CD4-positive, CD25-positive, alpha-beta regulatory T cell (primary cell): ENCODE results near the gene PGAP3. TPM values are rescaled to one million over a fixed set of nuclear protein-coding genes. Genes with fewer than 3 reads are reported as not detected.

Experiments
- ATAC-seq, 2 donors: fragments of 150-1000 bp; cut with Tn5 transposase; one replicate each; pipeline ENCODE4 v1.10.0; 2021; ENCODE audit warnings: low read depth in 2 of 2, moderate number of reproducible peaks in 2 of 2, moderate library complexity in 1 of 2
- DNase-seq, 3 donors: peaks; one replicate each; pipeline versions ENCODE4 v3.0.0 to v3.0.0-alpha.2; 2012 to 2022; ENCODE audit warnings: mixed read lengths in 1 of 3
- H3K27ac ChIP-seq: one replicate; pipeline ENCODE4 v1.7.0; 2013; ENCODE audit warnings: mild to moderate bottlenecking, low read length; ENCODE audit not compliant: insufficient read depth, poor library complexity, severe bottlenecking
- H3K27me3 ChIP-seq: one replicate; pipeline ENCODE4 v1.7.0; 2013; ENCODE audit warnings: low read length; ENCODE audit not compliant: control insufficient read depth, insufficient read depth
- H3K36me3 ChIP-seq: one replicate; pipeline ENCODE4 v1.7.0; 2013; ENCODE audit warnings: mild to moderate bottlenecking, low read length, moderate library complexity; ENCODE audit not compliant: control insufficient read depth, insufficient read depth
- H3K4me1 ChIP-seq: 2 replicates; pipeline ENCODE4 v1.7.0; 2013; ENCODE audit warnings: mild to moderate bottlenecking, low read length; ENCODE audit not compliant: insufficient read depth, control insufficient read depth, poor library complexity, severe bottlenecking
- H3K4me3 ChIP-seq: one replicate; pipeline ENCODE4 v1.7.0; 2013; ENCODE audit warnings: low read depth, mild to moderate bottlenecking, low read length, moderate library complexity
- H3K9me3 ChIP-seq, 2 experiments: 1 replicate in 1 of 2; 2 replicates in 1 of 2; pipeline ENCODE4 v1.7.0; 2013; ENCODE audit warnings: low read length in 2 of 2, mild to moderate bottlenecking in 1 of 2, moderate library complexity in 1 of 2; ENCODE audit not compliant: control insufficient read depth in 2 of 2
- H3K27ac Mint-ChIP-seq, 3 donors: one replicate each; pipeline ENCODE4 v1.8.0; 2020 to 2022; ENCODE audit warnings: mild to moderate bottlenecking in 3 of 3, mixed read lengths in 3 of 3, moderate library complexity in 2 of 3
- H3K27me3 Mint-ChIP-seq: one replicate; pipeline ENCODE4 v1.8.0; 2022; ENCODE audit warnings: mild to moderate bottlenecking, mixed read lengths
- H3K36me3 Mint-ChIP-seq: one replicate; pipeline ENCODE4 v1.8.0; 2020; ENCODE audit warnings: mixed read lengths
- H3K4me1 Mint-ChIP-seq, 4 donors: one replicate each; pipeline ENCODE4 v1.8.0; 2020 to 2022; ENCODE audit warnings: mixed read lengths in 4 of 4, mild to moderate bottlenecking in 1 of 4
- H3K4me3 Mint-ChIP-seq, 4 donors: one replicate each; pipeline ENCODE4 v1.8.0; 2020 to 2022; ENCODE audit warnings: mild to moderate bottlenecking in 4 of 4, mixed read lengths in 4 of 4, moderate library complexity in 3 of 4
- H3K9me3 Mint-ChIP-seq, 7 donors: one replicate each; pipeline ENCODE4 v1.8.0; 2020 to 2022; ENCODE audit warnings: mixed read lengths in 7 of 7, mild to moderate bottlenecking in 3 of 7, moderate library complexity in 2 of 7
- polyA plus RNA-seq, 4 donors: library from polyadenylated mRNA; unstranded; fragments of 300-500 nt; fragmentation: Illumina TruSeq; gene quantifications; one replicate each; pipeline ENCODE4 v1.2.3, GENCODE V29; 2021
- total RNA-seq: library from RNA; stranded (reverse); gene quantifications from one replicate; pipeline ENCODE4 v1.2.3, GENCODE V29; 2022

The PGAP3 gene
- total and polyA plus RNA-seq, 5 donors from 2014 or later: 15.2 to 28.0 (median 19.7) TPM

DNA sequence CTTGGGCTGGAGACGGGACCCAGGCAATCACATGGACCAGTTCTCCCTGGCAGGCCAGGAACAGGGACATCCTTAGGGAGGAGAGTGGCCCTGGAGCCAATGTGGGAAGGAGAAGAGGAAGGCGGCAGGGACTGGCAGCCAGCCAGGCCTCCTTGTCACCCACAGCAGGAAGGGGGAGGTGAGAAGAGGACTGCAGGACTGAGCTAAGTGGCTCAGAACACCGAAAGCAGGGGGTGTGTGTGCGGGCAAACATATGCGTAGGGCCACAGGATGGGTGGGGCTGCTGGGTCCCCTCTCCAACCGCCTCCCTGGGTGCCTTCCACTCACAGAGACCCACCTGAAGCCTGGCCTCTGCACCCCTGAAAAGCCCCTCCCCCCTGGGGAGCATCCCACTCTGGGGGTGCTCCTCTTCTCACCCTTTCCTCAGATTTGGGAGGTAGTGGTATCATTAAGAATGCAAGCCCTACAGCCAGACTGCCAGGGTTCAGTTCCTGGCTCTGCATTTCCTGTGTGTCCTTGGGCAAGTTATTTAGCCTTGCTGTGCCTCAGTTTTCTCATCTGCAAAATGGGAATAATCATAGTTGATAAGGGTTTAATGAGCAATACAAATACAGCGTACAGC lies 11.5 kb downstream of the PGAP3 start:
- peaks cover 17 to 59% (median 31%) of the 10 kb centered on the region in 4 donors for H3K4me1 Mint-ChIP-seq
- no peaks in the 10 kb centered on the region for H3K36me3 ChIP-seq
- no peaks in the 10 kb centered on the region for H3K27me3 Mint-ChIP-seq
- DNase-seq (peak in 2 of 3 donors; percentile 64 to 89), ATAC-seq (peak; percentile 64 to 70)
- H3K36me3 Mint-ChIP-seq: peaks cover 12% of the 10 kb centered on the region
- H3K27ac Mint-ChIP-seq: peak overlapping the region; percentile 87 to 93 (median 91)
- H3K9me3 ChIP-seq: no peaks in the 10 kb centered on the region
- H3K4me1 ChIP-seq: peaks cover 43% of the 10 kb centered on the region
- H3K27me3 ChIP-seq: no peaks in the 10 kb centered on the region
- no peaks in the 10 kb centered on the region for H3K9me3 Mint-ChIP-seq
- H3K27ac ChIP-seq: peak overlapping the region; percentile 49
- peak overlapping the region in 3 of 4 donors; percentile 37 to 57 (median 50) for H3K4me3 Mint-ChIP-seq
- no peak overlapping the region for H3K4me3 ChIP-seq

GRCh38 chr17:39675390-39676082 lies 12.3 kb downstream of the PGAP3 start:
- no peak overlapping the region for H3K4me3 ChIP-seq

GRCh38 chr17:39674702-39675389 lies 13.0 kb downstream of the PGAP3 start:
- ATAC-seq (no peak), DNase-seq (no peak)
- no peak overlapping the region for H3K4me3 ChIP-seq
- no peaks in the 10 kb centered on the region for H3K27me3 ChIP-seq
- H3K9me3 ChIP-seq: no peaks in the 10 kb centered on the region
- no peaks in the 10 kb centered on the region for H3K36me3 ChIP-seq
- no peaks in the 10 kb centered on the region for H3K9me3 Mint-ChIP-seq
- peak overlapping the region in 2 of 4 donors; percentile 41 to 46 for H3K4me3 Mint-ChIP-seq
- H3K36me3 Mint-ChIP-seq: peaks cover 4% of the 10 kb centered on the region
- H3K27ac ChIP-seq: no peak overlapping the region
- peaks cover 34% of the 10 kb centered on the region for H3K4me1 ChIP-seq
- peaks cover 6% of the 10 kb centered on the region for H3K27me3 Mint-ChIP-seq
- H3K4me1 Mint-ChIP-seq: peaks cover 7 to 46% (median 24%) of the 10 kb centered on the region in 4 donors
- peak overlapping the region in 2 of 3 donors; percentile 52 to 91 for H3K27ac Mint-ChIP-seq

More at GRCh38 chr17:39675390-39676082, 12.3 kb downstream of the PGAP3 start:
- DNase-seq (no peak), ATAC-seq (no peak)
- Mint-ChIP-seq H3K4me3 (peak overlapping the region in 3 of 4 donors; percentile 37 to 50 (median 46)), H3K36me3 (peaks cover 8% of the 10 kb centered on the region), H3K4me1 (peaks cover 14 to 53% (median 30%) of the 10 kb centered on the region in 4 donors), H3K9me3 (no peaks in the 10 kb centered on the region), H3K27me3 (peaks cover 2% of the 10 kb centered on the region), H3K27ac (peak overlapping the region; percentile 87 to 93 (median 91))
- Histone ChIP-seq H3K27ac (peak overlapping the region; percentile 49), H3K36me3 (no peaks in the 10 kb centered on the region), H3K9me3 (no peaks in the 10 kb centered on the region), H3K27me3 (no peaks in the 10 kb centered on the region), H3K4me1 (peaks cover 41% of the 10 kb centered on the region)

DNA sequence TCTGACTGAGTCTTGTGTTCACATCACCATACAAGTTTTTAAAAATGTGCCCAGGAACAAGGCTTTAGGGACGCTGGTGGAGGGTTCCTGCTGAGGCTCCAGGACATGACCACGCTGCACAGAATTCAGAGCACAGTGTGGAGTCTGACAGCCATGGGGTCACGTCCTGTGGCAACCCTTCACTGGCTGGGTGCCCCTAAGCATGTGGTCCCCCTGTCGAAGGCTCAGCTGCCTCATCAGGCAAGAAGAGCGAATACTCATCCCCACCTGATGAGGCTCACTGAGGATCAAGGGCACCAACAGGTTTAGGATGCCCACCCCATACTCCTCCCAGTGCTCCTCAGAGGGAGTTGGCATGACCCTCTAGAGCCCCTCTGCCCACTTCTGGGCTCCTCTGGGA lies 13.7 kb downstream of the PGAP3 start:
- no peak overlapping the region for H3K27ac Mint-ChIP-seq
- ATAC-seq: no peak
- no peaks in the 10 kb centered on the region for H3K36me3 Mint-ChIP-seq
- no peak for DNase-seq
- Histone ChIP-seq H3K27me3 (no peaks in the 10 kb centered on the region), H3K4me3 (no peak overlapping the region), H3K36me3 (no peaks in the 10 kb centered on the region), H3K4me1 (peaks cover 28% of the 10 kb centered on the region), H3K27ac (no peak overlapping the region), H3K9me3 (no peaks in the 10 kb centered on the region)
- no peak overlapping the region for H3K4me3 Mint-ChIP-seq
- H3K4me1 Mint-ChIP-seq: peaks cover under 1 to 43% (median 17%) of the 10 kb centered on the region in 4 donors
- peaks cover 7% of the 10 kb centered on the region for H3K27me3 Mint-ChIP-seq
- no peaks in the 10 kb centered on the region for H3K9me3 Mint-ChIP-seq

- no peak for ATAC-seq
- H3K36me3 ChIP-seq: no peaks in the 10 kb centered on the region
- no peaks in the 10 kb centered on the region for H3K36me3 Mint-ChIP-seq
- H3K27me3 ChIP-seq: peaks cover 2% of the 10 kb centered on the region
- H3K4me1 ChIP-seq: peaks cover 25% of the 10 kb centered on the region
- H3K9me3 Mint-ChIP-seq: no peaks in the 10 kb centered on the region
- H3K4me1 Mint-ChIP-seq: peaks cover 0 to 39% (median 16%) of the 10 kb centered on the region in 4 donors
- no peak overlapping the region for H3K27ac Mint-ChIP-seq
- H3K4me3 Mint-ChIP-seq: peak overlapping the region in 1 of 4 donors; percentile 21
- no peak overlapping the region for H3K4me3 ChIP-seq
- no peak for DNase-seq
- H3K27me3 Mint-ChIP-seq: peaks cover 14% of the 10 kb centered on the region
- no peak overlapping the region for H3K27ac ChIP-seq
- H3K9me3 ChIP-seq: no peaks in the 10 kb centered on the region
These were observed 14.3 kb downstream of the PGAP3 start for GRCh38 chr17:39673335-39674081.

DNA sequence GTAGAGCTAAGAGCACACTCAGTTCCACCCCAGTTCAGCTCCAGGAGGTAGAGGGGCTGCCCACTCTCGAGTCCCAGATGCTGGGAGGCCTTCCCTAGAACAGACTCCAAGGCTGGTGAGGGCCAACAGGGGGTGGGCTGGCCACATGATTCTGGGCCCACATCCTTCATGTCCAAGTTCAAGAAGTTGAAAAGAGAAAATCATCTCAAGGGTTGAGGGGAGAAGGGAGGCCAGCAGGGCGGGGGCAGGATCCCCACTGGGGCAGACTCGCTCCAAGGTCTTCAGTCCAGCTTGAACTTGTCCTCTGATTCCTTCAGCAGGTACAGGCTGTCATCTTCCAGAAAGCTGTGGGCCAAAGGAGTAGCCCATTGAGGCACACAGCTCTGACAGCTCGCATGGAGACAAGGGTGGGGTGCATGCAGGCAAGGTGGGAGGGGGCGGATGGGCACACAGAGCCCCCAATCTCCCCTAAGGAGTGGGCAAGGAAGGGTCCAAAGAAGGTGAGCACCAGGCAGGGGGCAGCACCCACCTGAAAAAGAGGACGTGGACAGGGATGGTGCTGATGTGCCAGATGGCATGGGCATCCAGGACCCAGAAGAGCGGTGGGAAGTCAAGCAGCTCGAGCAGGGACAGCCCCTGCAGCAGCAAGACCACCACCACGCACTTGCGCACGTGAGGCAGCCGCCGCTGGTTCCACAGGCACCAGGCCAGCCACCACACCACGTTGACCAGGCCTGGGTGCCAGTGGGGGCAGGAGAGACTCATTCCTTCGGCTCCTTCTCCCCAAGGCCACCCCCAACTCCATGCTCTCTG lies 15.1 kb downstream of the PGAP3 start:
- Mint-ChIP-seq H3K9me3 (no peaks in the 10 kb centered on the region), H3K27ac (peak overlapping the region in 1 of 3 donors; percentile 90), H3K4me3 (no peak overlapping the region), H3K4me1 (peaks cover 0 to 35% (median 14%) of the 10 kb centered on the region in 4 donors), H3K27me3 (peaks cover 17% of the 10 kb centered on the region), H3K36me3 (no peaks in the 10 kb centered on the region)
- Histone ChIP-seq H3K4me1 (peaks cover 32% of the 10 kb centered on the region), H3K27ac (no peak overlapping the region), H3K27me3 (peaks cover 2% of the 10 kb centered on the region), H3K9me3 (no peaks in the 10 kb centered on the region), H3K36me3 (no peaks in the 10 kb centered on the region), H3K4me3 (no peak overlapping the region)
- DNase-seq (no peak), ATAC-seq (no peak)
